Endothelial cell of umbilical vein (primary cell): Measurements from ENCODE around the gene AKR7A2. TPM values are rescaled to one million over a fixed set of nuclear protein-coding genes. Genes with fewer than 3 reads are reported as not detected.
A peak's percentile ranks its signal among the peaks of the same experiment; 100 is the strongest.

Source experiments
- BruUV-seq: library from RNA; stranded (reverse); fragments of 400-500 nt; replicated peaks from 2 replicates; lab custom pipeline; 2021; lab: Mats Ljungman, UMichigan
- CTCF ChIA-PET: fragments of 300-600, 350-600 bp; sonication (Branson Sonifier 250); formaldehyde crosslinking; loops from one replicate; lab custom pipeline; 2021; ENCODE audit warnings: antibody characterized with exemption, inconsistent platforms; lab: Charles Lee
- POLR2A ChIA-PET: fragments of 300-600, 350-600 bp; sonication (Branson Sonifier 250); formaldehyde crosslinking; loops from one replicate; lab custom pipeline; 2021; ENCODE audit warnings: antibody characterized with exemption, inconsistent platforms; lab: Charles Lee
- DNase-seq: peaks from one replicate; pipeline ENCODE4 v3.0.0-alpha.2; 2011; ENCODE audit warnings: low read depth, low spot score
- FAIRE-seq: peaks from 2 replicates; lab custom pipeline; 2011; peaks lifted over from hg19 to GRCh38; lab: Jason Lieb, UNC
- H2AFZ ChIP-seq: 2 replicates; pipeline ENCODE4 v1.6.0; 2012; ENCODE audit warnings: low read depth, low read length, control low read depth, inconsistent platforms
- H3K27ac ChIP-seq: 2 replicates; pipeline ENCODE4 v1.5.1; 2011; ENCODE audit warnings: low read depth, mild to moderate bottlenecking, control low read depth, low read length, moderate library complexity; ENCODE audit not compliant: insufficient read depth
- H3K27me3 ChIP-seq, 2 experiments: 2 replicates each; pipeline versions ENCODE4 v1.6.0 to v1.6.1; 2011; ENCODE audit warnings: low read length in 2 of 2, mixed read lengths in 1 of 2; ENCODE audit not compliant: control insufficient read depth in 2 of 2, insufficient read depth in 2 of 2
- H3K36me3 ChIP-seq, 2 experiments: 2 replicates in 1 of 2; 3 replicates in 1 of 2; pipeline ENCODE4 v1.5.1; 2011; ENCODE audit warnings: low read length in 2 of 2, mild to moderate bottlenecking in 1 of 2, moderate library complexity in 1 of 2; ENCODE audit not compliant: control insufficient read depth in 2 of 2, insufficient read depth in 2 of 2; ENCODE audit errors: extremely low read depth in 1 of 2
- H3K4me1 ChIP-seq: 3 replicates; pipeline ENCODE4 v1.5.1; 2011; ENCODE audit warnings: mild to moderate bottlenecking, low read length; ENCODE audit not compliant: control insufficient read depth, insufficient read depth; ENCODE audit errors: extremely low read depth
- H3K4me2 ChIP-seq: 2 replicates; pipeline ENCODE4 v1.6.1; 2011; ENCODE audit warnings: low read length, control low read depth, mixed read lengths; ENCODE audit not compliant: insufficient read depth
- H3K4me3 ChIP-seq, 3 experiments: fragments of 200-600 bp in 1 of 3; sonication (generic), shearing (Covaris generic) in 1 of 3; replicated peaks in 1 of 3; 2 replicates each; pipeline ENCODE4 v1.5.1; 2011 to 2016; ENCODE audit warnings: control low read depth in 3 of 3, low read length in 3 of 3, mild to moderate bottlenecking in 2 of 3, inconsistent platforms in 1 of 3, low read depth in 1 of 3, moderate library complexity in 1 of 3; ENCODE audit not compliant: insufficient read depth in 1 of 3
- H3K79me2 ChIP-seq: 2 replicates; pipeline ENCODE4 v1.6.0; 2012; ENCODE audit warnings: low read length, inconsistent platforms; ENCODE audit not compliant: control insufficient read depth, insufficient read depth
- H3K9ac ChIP-seq: replicated peaks from 2 replicates; pipeline ENCODE3; 2011; ENCODE audit warnings: low read length, control low read depth; ENCODE audit not compliant: insufficient read depth; ENCODE audit errors: extremely low read depth
- H3K9me1 ChIP-seq: replicated peaks from 3 replicates; pipeline ENCODE4 v1.6.0; 2011; ENCODE audit warnings: mild to moderate bottlenecking, low read length; ENCODE audit not compliant: control insufficient read depth, insufficient read depth; ENCODE audit errors: extremely low read depth
- H3K9me3 ChIP-seq: replicated peaks from 2 replicates; pipeline ENCODE4 v1.5.1; 2012; ENCODE audit warnings: low read length, inconsistent platforms; ENCODE audit not compliant: control insufficient read depth, insufficient read depth
- H4K20me1 ChIP-seq: replicated peaks from 2 replicates; pipeline ENCODE3; 2011; ENCODE audit warnings: mild to moderate bottlenecking, low read length; ENCODE audit not compliant: control insufficient read depth, insufficient read depth; ENCODE audit errors: extremely low read depth
- GATA2 ChIP-seq: IDR thresholded peaks from 2 replicates; pipeline ENCODE4 v1.7.0; 2011; ENCODE audit warnings: low read depth, mild to moderate bottlenecking, moderate library complexity, mixed read lengths, low read length; ENCODE audit not compliant: insufficient read length, insufficient read depth
- MYC ChIP-seq: IDR thresholded peaks from one replicate; pipeline ENCODE4 v1.6.1; 2011; ENCODE audit warnings: mild to moderate bottlenecking, low read depth, low read length
- dilution Hi-C: fragments of 300-500 bp; cut with MboI; formaldehyde crosslinking; loops from one replicate; pipeline ENCODE4 v1.15.0; 2019; ENCODE audit warnings: low sequenced_read_pairs; ENCODE audit not compliant: extremely low pct_ligation_motif_present
- intact Hi-C: fragments of 100-400 bp; cut with micrococcal nuclease; formaldehyde crosslinking; loops from one replicate; pipeline ENCODE4 v1.10.0; 2022
- polyA plus RNA-seq, 4 experiments: library from polyadenylated mRNA; depleted of rRNA in 3 of 4; stranded (reverse) in 3 of 4; unstranded in 1 of 4; fragments of >200 nt; gene quantifications; 2 replicates each; pipeline versions ENCODE4 v1.2.1 to v1.2.3, GENCODE V29; 2011 to 2012; ENCODE audit warnings: missing spikeins in 1 of 4
- total RNA-seq: library from RNA; stranded (reverse); gene quantifications from 2 replicates; pipeline ENCODE4 v1.2.3, GENCODE V29; 2021
- TF ChIP-seq, protein P1 (sequence below), 2 donors: IDR thresholded peaks; 1 replicate in 1 of 2; 2 replicates in 1 of 2; pipeline ENCODE4 v1.5.1; 2011; ENCODE audit warnings: low read length in 2 of 2, mild to moderate bottlenecking in 2 of 2, moderate library complexity in 2 of 2, control low read depth in 1 of 2, inconsistent platforms in 1 of 2, low read depth in 1 of 2; ENCODE audit not compliant: insufficient read depth in 1 of 2; ENCODE audit errors: extremely low read depth in 1 of 2

AKR7A2 gene
- total and polyA plus RNA-seq, 2 donors (not counting 3 experiments of a cell fraction or from before 2014, with no cell fraction given) = 48.0 to 70.7 TPM

DNA sequence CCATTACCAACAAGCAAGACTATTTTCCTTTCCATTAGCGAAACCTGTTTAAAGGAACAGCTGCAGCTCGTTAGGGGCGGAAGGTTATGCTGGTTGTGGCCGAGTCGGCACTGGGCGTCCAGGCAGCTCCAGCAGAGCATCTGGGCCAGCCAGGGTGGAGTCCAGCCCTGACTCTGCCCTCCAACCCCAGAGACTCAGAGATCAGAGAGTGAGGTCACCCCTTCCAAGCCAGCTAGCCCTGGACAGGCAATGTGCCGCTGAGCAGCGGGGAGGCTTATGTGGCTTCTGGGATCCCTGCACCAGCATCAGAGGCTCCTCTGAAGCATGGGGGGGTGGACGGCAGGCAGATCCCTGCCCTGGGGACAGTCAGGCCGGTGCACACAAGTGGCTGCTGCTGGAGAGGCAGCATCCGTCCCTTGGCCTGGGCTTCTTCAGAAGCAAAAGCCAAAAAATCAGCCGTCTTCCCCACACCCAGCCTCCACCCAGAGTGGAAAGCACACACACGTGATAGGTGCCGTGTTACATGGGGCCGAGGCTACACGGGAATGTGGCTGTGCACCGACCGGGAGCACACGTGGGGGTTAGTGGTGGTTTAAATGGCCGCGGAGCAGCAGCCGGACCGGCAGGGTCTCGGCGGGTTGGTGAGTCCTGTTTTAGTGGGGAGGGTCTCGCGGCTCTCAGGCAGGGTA lies 30.3 kb upstream of the AKR7A2 start:
- Histone ChIP-seq H3K4me1 (peaks cover 4% of the 10 kb centered on the region), H3K27ac (no peak overlapping the region)

DNA sequence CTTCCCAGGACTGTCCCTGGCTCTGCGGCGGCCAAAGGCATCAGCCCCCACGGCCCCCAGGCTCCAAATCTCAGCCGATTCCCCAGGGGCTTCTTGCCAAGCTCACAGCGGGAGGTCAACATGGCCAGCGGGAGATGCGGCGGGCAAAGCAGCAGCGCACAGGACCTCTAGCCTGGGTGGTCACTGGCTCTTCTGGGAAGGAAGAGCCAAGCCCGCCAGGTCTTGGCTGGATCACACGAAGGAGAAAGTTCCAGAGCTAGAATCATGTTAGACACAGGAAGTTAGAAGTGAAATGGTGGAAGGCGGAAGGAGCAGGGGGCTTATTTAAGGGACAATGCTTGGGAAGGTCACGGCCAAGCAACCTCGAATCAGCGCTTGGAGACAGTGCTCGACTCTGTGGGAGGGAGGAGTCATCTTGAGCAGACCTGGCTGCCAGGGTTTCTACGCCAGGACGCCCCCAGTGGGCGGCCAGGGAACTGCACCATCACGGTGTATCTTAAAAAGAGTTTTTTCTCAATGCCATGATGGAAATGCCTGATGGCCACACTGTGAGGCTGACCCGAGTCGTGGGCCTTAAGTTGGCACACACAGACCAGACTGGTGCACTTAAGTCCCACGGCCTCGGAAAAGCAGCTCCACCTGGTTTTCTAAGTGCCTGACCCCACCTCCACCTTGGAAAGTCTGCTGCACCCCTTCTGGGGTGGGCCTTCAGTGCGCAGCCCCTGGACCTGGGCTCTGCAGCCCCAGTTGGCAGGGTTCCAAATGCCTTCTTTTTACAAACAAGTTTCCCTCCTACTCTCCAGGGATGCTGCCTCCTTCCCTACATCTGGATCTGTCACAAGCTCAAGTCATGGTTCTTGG lies 29.5 kb upstream of the AKR7A2 start:
- no TSS peak for BruUV-seq
- Histone ChIP-seq H3K4me3 (no peak overlapping the region), H3K9me1 (no peaks in the 10 kb centered on the region), H3K9ac (no peak overlapping the region), H3K79me2 (no peaks in the 10 kb centered on the region), H3K4me2 (no peak overlapping the region), H2AFZ (no peak overlapping the region), H3K27ac (no peak overlapping the region), H3K9me3 (no peaks in the 10 kb centered on the region), H4K20me1 (no peaks in the 10 kb centered on the region), H3K4me1 (peaks cover 4% of the 10 kb centered on the region), H3K36me3 (peaks cover 3 to 42% of the 10 kb centered on the region in 2 experiments), H3K27me3 (no peaks in the 10 kb centered on the region)
- peak; percentile 59 for FAIRE-seq
- no peak for TF ChIP-seq GATA2
- TF ChIP-seq, protein P1, sequence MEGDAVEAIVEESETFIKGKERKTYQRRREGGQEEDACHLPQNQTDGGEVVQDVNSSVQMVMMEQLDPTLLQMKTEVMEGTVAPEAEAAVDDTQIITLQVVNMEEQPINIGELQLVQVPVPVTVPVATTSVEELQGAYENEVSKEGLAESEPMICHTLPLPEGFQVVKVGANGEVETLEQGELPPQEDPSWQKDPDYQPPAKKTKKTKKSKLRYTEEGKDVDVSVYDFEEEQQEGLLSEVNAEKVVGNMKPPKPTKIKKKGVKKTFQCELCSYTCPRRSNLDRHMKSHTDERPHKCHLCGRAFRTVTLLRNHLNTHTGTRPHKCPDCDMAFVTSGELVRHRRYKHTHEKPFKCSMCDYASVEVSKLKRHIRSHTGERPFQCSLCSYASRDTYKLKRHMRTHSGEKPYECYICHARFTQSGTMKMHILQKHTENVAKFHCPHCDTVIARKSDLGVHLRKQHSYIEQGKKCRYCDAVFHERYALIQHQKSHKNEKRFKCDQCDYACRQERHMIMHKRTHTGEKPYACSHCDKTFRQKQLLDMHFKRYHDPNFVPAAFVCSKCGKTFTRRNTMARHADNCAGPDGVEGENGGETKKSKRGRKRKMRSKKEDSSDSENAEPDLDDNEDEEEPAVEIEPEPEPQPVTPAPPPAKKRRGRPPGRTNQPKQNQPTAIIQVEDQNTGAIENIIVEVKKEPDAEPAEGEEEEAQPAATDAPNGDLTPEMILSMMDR (IDR thresholded peaks at IDR 0.05; ENCODE audit: extremely low read depth in 1 of 2, insufficient read depth in 1 of 2, low read depth in 1 of 2, low read length in 2 of 2) = peak; percentile 91 to 92
- dilution Hi-C loops (no loop called here), intact Hi-C loops (loop anchor here (1.0 to 5.0 kb wide), 4 partner anchors 29 to 146 kb away; partner anchors contain the start of genes AKR7A2, CAPZB, EMC1 and MRTO4)
- DNase-seq = peak; percentile 72
- CTCF ChIA-PET = interaction anchor here (0.6 to 1.7 kb wide), 6 partner anchors 9 to 313 kb away, joined by 3 to 7 read pairs (median 4); no protein-coding TSS in a partner anchor
- POLR2A ChIA-PET = interaction anchor here (0.5 kb wide), 1 partner anchor 22 kb away, joined by 7 read pairs; no protein-coding TSS in a partner anchor

More for the DNA sequence above, 30.3 kb upstream of the AKR7A2 start:
- dilution Hi-C loops (no loop called here), intact Hi-C loops (loop anchor here (5.0 kb wide), 2 partner anchors 90 to 145 kb away; partner anchors contain the start of genes CAPZB, EMC1 and MRTO4)
- H4K20me1 ChIP-seq = no peaks in the 10 kb centered on the region
- no peak for DNase-seq
- BruUV-seq = no TSS peak
- H3K9me1 ChIP-seq = no peaks in the 10 kb centered on the region
- no peak overlapping the region for H3K4me2 ChIP-seq
- peaks cover 3 to 44% of the 10 kb centered on the region in 2 experiments for H3K36me3 ChIP-seq
- H3K4me3 ChIP-seq = no peak overlapping the region
- H3K9me3 ChIP-seq = no peaks in the 10 kb centered on the region
- H3K9ac ChIP-seq = no peak overlapping the region
- H3K79me2 ChIP-seq = no peaks in the 10 kb centered on the region
- H3K27me3 ChIP-seq = no peaks in the 10 kb centered on the region
- no peak for FAIRE-seq
- TF ChIP-seq GATA2 = no peak
- no peak for TF ChIP-seq MYC
- H2AFZ ChIP-seq = no peak overlapping the region
- CTCF ChIA-PET = interaction anchor here (0.9 to 10.6 kb wide), 6 partner anchors 10 to 312 kb away, joined by 3 to 99 read pairs (median 6); no protein-coding TSS in a partner anchor
- POLR2A ChIA-PET = interaction anchor here (0.5 kb wide), 1 partner anchor 22 kb away, joined by 7 read pairs; no protein-coding TSS in a partner anchor
